ENCODE measurements around the gene DLL4.

Gene DLL4

DNA sequence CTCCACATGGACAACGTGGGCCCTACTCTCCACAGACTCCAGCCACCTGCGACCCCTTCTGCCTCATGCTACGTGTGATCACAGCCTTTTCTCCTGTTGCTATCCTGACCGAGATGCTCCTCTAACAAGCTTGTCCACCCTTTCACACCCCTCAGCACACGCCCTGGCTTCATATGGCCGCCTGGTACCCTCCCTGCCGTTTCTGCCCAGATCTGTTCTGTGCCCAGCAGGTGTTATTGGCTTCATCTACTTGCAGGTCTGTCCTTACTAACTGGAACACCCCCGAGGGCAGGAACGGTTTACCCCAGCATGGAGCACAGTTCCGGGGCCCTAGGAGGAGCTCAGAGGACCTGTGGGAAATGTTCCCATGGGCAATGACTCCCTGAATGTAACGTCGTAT lies 34.1 kb downstream of the DLL4 start:
- H3K4me3 ChIP-seq (ENCODE audit: low read depth, low read length), result no peak overlapping the region
- TF ChIP-seq, protein P1, sequence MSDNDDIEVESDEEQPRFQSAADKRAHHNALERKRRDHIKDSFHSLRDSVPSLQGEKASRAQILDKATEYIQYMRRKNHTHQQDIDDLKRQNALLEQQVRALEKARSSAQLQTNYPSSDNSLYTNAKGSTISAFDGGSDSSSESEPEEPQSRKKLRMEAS (IDR thresholded peaks at IDR 0.05; ENCODE audit: low read depth, low read length), result no peak
- TF ChIP-seq, protein P2, sequence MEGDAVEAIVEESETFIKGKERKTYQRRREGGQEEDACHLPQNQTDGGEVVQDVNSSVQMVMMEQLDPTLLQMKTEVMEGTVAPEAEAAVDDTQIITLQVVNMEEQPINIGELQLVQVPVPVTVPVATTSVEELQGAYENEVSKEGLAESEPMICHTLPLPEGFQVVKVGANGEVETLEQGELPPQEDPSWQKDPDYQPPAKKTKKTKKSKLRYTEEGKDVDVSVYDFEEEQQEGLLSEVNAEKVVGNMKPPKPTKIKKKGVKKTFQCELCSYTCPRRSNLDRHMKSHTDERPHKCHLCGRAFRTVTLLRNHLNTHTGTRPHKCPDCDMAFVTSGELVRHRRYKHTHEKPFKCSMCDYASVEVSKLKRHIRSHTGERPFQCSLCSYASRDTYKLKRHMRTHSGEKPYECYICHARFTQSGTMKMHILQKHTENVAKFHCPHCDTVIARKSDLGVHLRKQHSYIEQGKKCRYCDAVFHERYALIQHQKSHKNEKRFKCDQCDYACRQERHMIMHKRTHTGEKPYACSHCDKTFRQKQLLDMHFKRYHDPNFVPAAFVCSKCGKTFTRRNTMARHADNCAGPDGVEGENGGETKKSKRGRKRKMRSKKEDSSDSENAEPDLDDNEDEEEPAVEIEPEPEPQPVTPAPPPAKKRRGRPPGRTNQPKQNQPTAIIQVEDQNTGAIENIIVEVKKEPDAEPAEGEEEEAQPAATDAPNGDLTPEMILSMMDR (IDR thresholded peaks at IDR 0.05; ENCODE audit: low read depth, low read length), result no peak
- no peak for TF ChIP-seq MYC (IDR thresholded peaks at IDR 0.05; ENCODE audit: low read depth, low read length)
- no peak for TF ChIP-seq POLR2A (IDR thresholded peaks at IDR 0.05; ENCODE audit: extremely low read depth, insufficient read length)

DNA sequence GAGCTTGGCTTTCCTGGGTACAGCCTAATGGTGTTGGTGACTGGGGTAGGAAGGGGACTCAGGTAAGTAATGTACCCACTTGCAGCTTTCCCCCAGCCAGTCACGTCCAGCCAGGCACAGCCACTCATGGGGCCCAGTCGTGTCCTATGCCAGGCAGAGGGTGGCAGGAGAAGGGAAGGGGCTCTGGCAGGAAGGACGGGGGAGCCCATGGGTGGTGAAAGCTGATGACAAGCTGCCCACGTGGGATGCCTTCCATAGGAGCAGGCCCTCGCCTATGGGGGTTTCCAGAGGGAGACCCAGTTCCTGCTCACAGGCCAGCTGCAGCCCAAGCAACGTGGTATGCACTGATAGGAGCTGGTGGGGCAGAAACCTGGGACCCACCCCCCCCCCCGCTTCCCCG lies 34.9 kb downstream of the DLL4 start:
- no peak for DNase-seq (ENCODE audit: low read depth)
- H3K4me3 ChIP-seq (ENCODE audit: low read depth, low read length), result no peak overlapping the region
- TF ChIP-seq, protein P2 (IDR thresholded peaks at IDR 0.05; ENCODE audit: low read depth, low read length), result no peak
- no peak for TF ChIP-seq MYC (IDR thresholded peaks at IDR 0.05; ENCODE audit: low read depth, low read length)
- TF ChIP-seq, protein P1 (IDR thresholded peaks at IDR 0.05; ENCODE audit: low read depth, low read length), result no peak
- no peak for TF ChIP-seq POLR2A (IDR thresholded peaks at IDR 0.05; ENCODE audit: extremely low read depth, insufficient read length)

More for the DNA sequence above, 34.1 kb downstream of the DLL4 start:
- DNase-seq (ENCODE audit: low read depth), result no peak

DNA sequence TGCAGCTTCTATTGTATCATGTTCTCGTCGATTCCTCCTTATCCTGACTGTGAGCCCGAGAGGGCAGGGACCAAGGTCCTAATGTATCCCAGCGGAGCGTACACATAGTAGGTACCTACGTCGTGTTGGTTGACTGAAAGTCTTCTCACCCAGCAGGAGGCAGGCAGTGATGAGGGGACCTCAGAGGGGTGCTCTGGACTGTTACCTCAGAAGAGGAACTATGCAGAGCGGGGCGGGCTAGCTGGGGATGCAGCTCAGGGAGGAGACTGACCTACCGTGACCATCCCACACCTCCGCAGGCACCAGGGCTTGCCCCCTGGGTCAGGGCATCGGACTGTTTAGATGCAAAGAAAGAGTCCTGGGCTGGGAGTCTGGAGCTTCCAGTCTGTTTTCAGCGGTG lies 35.5 kb downstream of the DLL4 start:
- no peak for DNase-seq (ENCODE audit: low read depth)
- H3K4me3 ChIP-seq (ENCODE audit: low read depth, low read length), result no peak overlapping the region
- TF ChIP-seq MYC (IDR thresholded peaks at IDR 0.05; ENCODE audit: low read depth, low read length) (no peak), POLR2A (IDR thresholded peaks at IDR 0.05; ENCODE audit: extremely low read depth, insufficient read length) (no peak)
- TF ChIP-seq, protein P1 (IDR thresholded peaks at IDR 0.05; ENCODE audit: low read depth, low read length), result no peak
- TF ChIP-seq, protein P2 (IDR thresholded peaks at IDR 0.05; ENCODE audit: low read depth, low read length), result no peak

DNA sequence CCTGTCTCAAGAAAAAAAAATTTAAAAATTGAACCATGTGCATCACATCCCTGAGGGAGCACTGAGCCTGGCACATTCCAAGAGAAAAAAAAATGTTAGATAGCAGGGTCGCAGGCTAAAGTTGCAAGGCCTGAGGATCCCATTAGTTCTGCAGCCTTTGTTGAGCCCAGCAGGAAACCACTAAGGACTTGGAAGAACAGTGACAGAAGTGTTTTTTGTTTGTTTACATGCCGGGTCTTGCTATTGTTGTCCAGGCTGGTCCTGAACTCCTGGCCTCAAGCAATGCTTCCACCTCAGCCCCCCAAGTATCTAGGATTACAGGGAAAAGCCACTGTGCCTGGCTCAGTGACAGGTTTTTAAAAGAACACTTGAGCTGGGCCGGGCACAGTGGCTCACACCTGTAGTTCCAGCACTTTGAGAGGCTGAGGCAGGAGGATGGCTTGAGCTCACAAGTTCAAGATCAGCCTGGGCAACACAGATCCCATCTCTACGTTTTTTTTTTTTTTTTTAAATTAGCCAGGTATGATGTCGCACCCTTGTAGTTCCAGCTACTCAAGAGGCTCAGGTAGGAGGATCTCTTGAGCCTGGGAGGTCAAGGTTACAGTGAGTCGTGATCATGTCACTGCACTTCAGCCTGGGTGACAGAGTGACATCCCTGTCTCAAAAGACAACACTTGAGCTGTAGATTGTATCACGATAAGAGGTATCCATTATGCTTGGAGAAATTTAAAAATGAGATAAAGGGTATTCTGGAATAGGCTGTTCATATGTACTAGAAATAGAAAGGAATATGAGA lies 39.3 kb downstream of the DLL4 start:
- DNase-seq (ENCODE audit: low read depth), result no peak
- no peak overlapping the region for H3K4me3 ChIP-seq (ENCODE audit: low read depth, low read length)
- no peak for TF ChIP-seq MYC (IDR thresholded peaks at IDR 0.05; ENCODE audit: low read depth, low read length)
- TF ChIP-seq POLR2A (IDR thresholded peaks at IDR 0.05; ENCODE audit: extremely low read depth, insufficient read length), result no peak
- TF ChIP-seq, protein P1 (IDR thresholded peaks at IDR 0.05; ENCODE audit: low read depth, low read length), result no peak
- TF ChIP-seq, protein P2 (IDR thresholded peaks at IDR 0.05; ENCODE audit: low read depth, low read length), result no peak

DNA sequence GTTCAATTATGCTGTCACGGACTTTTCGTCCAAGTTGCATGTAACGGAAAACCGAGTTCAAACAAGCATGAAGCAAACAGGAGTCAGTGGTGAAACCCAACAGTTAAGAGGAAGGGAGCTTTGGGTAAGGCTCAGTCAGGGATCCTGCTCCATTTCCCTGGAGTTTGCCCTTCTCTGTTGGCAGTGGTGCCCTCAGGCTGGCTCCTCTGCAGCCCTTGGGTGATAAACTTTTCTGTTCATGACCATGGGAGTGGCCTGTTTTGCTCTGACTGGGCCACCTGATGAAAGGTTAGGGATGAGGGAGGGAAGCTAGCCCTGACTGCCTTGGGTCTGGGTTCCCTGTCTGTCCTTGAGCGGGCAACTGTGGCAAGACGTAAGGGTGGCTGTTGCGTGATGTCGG lies 40.2 kb downstream of the DLL4 start:
- TF ChIP-seq POLR2A (IDR thresholded peaks at IDR 0.05; ENCODE audit: extremely low read depth, insufficient read length), result no peak
- TF ChIP-seq, protein P2 (IDR thresholded peaks at IDR 0.05; ENCODE audit: low read depth, low read length), result no peak

More for the DNA sequence above, 40.2 kb downstream of the DLL4 start:
- no peak overlapping the region for H3K4me3 ChIP-seq (ENCODE audit: low read depth, low read length)
- no peak for DNase-seq (ENCODE audit: low read depth)
